ENCODE data around the gene TMEM138.

The TMEM138 gene

GRCh38 chr11:61361741-61362541 is at the start of gene TMEM138, which contains the start of gene CYB561A3:
TMEM138 (plus strand) TSS chr11:61362374; CDS start chr11:61364391, 2,017 bp downstream.
CYB561A3 (minus strand) TSS chr11:61361882; CDS start chr11:61356713, 5,169 bp downstream.
- peak within 1 kb of the TSS; percentile 80 for H3K4me3 ChIP-seq (ENCODE audit: low read depth, low read length)
- peak; percentile 91 for DNase-seq (ENCODE audit: low read depth)
- TF ChIP-seq CTCF (IDR thresholded peaks at IDR 0.05; ENCODE audit: low read depth, low read length, missing control alignments), result no peak

- no peak for DNase-seq (ENCODE audit: low read depth)
- TF ChIP-seq CTCF (IDR thresholded peaks at IDR 0.05; ENCODE audit: low read depth, low read length, missing control alignments), result no peak
- H3K4me3 ChIP-seq (ENCODE audit: low read depth, low read length), result no peak overlapping the region
These were observed 46.9 kb upstream of the TMEM138 start for GRCh38 chr11:61315260-61315659.

GRCh38 chr11:61325649-61326414 is 36.3 kb upstream of the TMEM138 start:
- no peak overlapping the region for H3K4me3 ChIP-seq (ENCODE audit: low read depth, low read length)
- DNase-seq (ENCODE audit: low read depth), result no peak
- TF ChIP-seq CTCF (IDR thresholded peaks at IDR 0.05; ENCODE audit: low read depth, low read length, missing control alignments), result no peak

DNA sequence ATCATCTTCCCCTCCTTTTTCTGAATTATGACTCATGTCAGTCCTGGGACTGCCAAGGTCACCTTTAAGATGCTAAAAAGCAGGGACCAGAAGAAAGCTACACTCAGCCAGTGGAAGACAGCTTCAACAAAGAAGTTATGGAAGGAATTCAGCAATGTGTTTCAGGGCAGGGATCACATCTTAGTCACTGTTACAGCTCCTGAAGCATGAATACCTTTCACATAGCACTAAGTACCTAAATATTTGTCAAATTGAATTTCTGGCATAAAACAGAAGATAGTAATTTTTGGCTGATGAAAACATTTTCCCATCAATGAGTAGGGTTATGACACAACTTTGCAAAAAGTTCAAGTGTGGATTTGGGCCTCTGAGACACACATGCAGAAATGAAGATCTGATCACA is 34.5 kb upstream of the TMEM138 start:
- no peak for DNase-seq (ENCODE audit: low read depth)
- no peak overlapping the region for H3K4me3 ChIP-seq (ENCODE audit: low read depth, low read length)
- no peak for TF ChIP-seq CTCF (IDR thresholded peaks at IDR 0.05; ENCODE audit: low read depth, low read length, missing control alignments)

GRCh38 chr11:61328351-61328750 is 33.8 kb upstream of the TMEM138 start:
- TF ChIP-seq CTCF (IDR thresholded peaks at IDR 0.05; ENCODE audit: low read depth, low read length, missing control alignments), result no peak
- no peak for DNase-seq (ENCODE audit: low read depth)
- H3K4me3 ChIP-seq (ENCODE audit: low read depth, low read length), result no peak overlapping the region

DNA sequence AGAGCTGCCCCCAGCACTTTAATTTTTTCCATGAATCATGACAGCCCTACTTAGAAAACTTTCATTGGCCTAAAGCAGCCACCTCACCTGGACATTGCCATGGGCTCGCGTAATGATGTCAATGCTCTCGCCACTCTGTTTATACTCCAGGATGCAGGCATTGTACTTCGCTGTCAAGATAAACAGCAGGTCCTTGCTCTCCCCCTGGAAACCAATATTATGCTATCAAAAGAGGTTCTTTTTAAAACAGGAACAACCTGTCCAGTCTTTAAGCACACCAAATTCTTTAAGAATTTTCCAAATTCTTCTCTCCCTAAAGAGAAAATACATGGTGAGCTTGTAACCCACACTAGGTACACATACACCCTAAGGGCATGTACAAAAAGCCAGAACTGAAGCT is 32.3 kb upstream of the TMEM138 start:
- TF ChIP-seq CTCF (IDR thresholded peaks at IDR 0.05; ENCODE audit: low read depth, low read length, missing control alignments), result no peak
- no peak for DNase-seq (ENCODE audit: low read depth)
- H3K4me3 ChIP-seq (ENCODE audit: low read depth, low read length), result no peak overlapping the region

Data from GM12864 (cell line).